Measurements from ENCODE around the gene TXNRD3.

The TXNRD3 gene

GRCh38 chr3:126663750-126664149 lies 8.8 kb upstream of the TXNRD3 start:
- H3K4me1 ChIP-seq (ENCODE audit: control insufficient read depth, insufficient read depth, low read length), result no peaks in the 10 kb centered on the region
- no peak for DNase-seq (ENCODE audit: low read depth, low spot score)
- no peaks in the 10 kb centered on the region for H3K9me3 ChIP-seq (ENCODE audit: control insufficient read depth, insufficient read depth, low read length)
- no peak overlapping the region for H3K4me3 ChIP-seq (ENCODE audit: low read length)
- H3K27ac ChIP-seq (ENCODE audit: low read length), result no peak overlapping the region
- no CpG with 5 or more reads among the region's 8 CpGs for WGBS (ENCODE audit: insufficient coverage, insufficient read length)
- no peaks in the 10 kb centered on the region for H3K27me3 ChIP-seq (ENCODE audit: control insufficient read depth, insufficient read depth, low read length)
- H3K36me3 ChIP-seq (ENCODE audit: control insufficient read depth, insufficient read depth, low read length), result no peaks in the 10 kb centered on the region

- no peak for DNase-seq (ENCODE audit: low read depth, low spot score)
- Histone ChIP-seq H3K4me3 (ENCODE audit: low read length) (no peak overlapping the region), H3K27ac (ENCODE audit: low read length) (no peak overlapping the region), H3K4me1 (ENCODE audit: control insufficient read depth, insufficient read depth, low read length) (no peaks in the 10 kb centered on the region), H3K27me3 (ENCODE audit: control insufficient read depth, insufficient read depth, low read length) (no peaks in the 10 kb centered on the region), H3K9me3 (ENCODE audit: control insufficient read depth, insufficient read depth, low read length) (no peaks in the 10 kb centered on the region), H3K36me3 (ENCODE audit: control insufficient read depth, insufficient read depth, low read length) (no peaks in the 10 kb centered on the region)
- WGBS (ENCODE audit: insufficient coverage, insufficient read length), result no CpG with 5 or more reads among the region's 4 CpGs
Observed at GRCh38 chr3:126663257-126663656, 8.3 kb upstream of the TXNRD3 start.

- no peaks in the 10 kb centered on the region for H3K4me1 ChIP-seq (ENCODE audit: control insufficient read depth, insufficient read depth, low read length)
- no peak for DNase-seq (ENCODE audit: low read depth, low spot score)
- H3K27me3 ChIP-seq (ENCODE audit: control insufficient read depth, insufficient read depth, low read length), result no peaks in the 10 kb centered on the region
- no peak overlapping the region for H3K27ac ChIP-seq (ENCODE audit: low read length)
- no peak overlapping the region for H3K4me3 ChIP-seq (ENCODE audit: low read length)
- no CpG with 5 or more reads among the region's 11 CpGs for WGBS (ENCODE audit: insufficient coverage, insufficient read length)
- no peaks in the 10 kb centered on the region for H3K36me3 ChIP-seq (ENCODE audit: control insufficient read depth, insufficient read depth, low read length)
- H3K9me3 ChIP-seq (ENCODE audit: control insufficient read depth, insufficient read depth, low read length), result no peaks in the 10 kb centered on the region
Observed at GRCh38 chr3:126661532-126662364, 6.8 kb upstream of the TXNRD3 start.

- H3K27me3 ChIP-seq (ENCODE audit: control insufficient read depth, insufficient read depth, low read length), result no peaks in the 10 kb centered on the region
- DNase-seq (ENCODE audit: low read depth, low spot score), result no peak
- H3K4me3 ChIP-seq (ENCODE audit: low read length), result no peak overlapping the region
- no peaks in the 10 kb centered on the region for H3K9me3 ChIP-seq (ENCODE audit: control insufficient read depth, insufficient read depth, low read length)
- no peaks in the 10 kb centered on the region for H3K4me1 ChIP-seq (ENCODE audit: control insufficient read depth, insufficient read depth, low read length)
- no CpG with 5 or more reads among the region's 19 CpGs for WGBS (ENCODE audit: insufficient coverage, insufficient read length)
- H3K36me3 ChIP-seq (ENCODE audit: control insufficient read depth, insufficient read depth, low read length), result no peaks in the 10 kb centered on the region
- no peak overlapping the region for H3K27ac ChIP-seq (ENCODE audit: low read length)
Observed at GRCh38 chr3:126659915-126660886, 5.3 kb upstream of the TXNRD3 start.

- no peaks in the 10 kb centered on the region for H3K4me1 ChIP-seq (ENCODE audit: control insufficient read depth, insufficient read depth, low read length)
- H3K27me3 ChIP-seq (ENCODE audit: control insufficient read depth, insufficient read depth, low read length), result peaks cover 2% of the 10 kb centered on the region; the same call in 1 of the 2 replicates
- no peaks in the 10 kb centered on the region for H3K36me3 ChIP-seq (ENCODE audit: control insufficient read depth, insufficient read depth, low read length)
- no peaks in the 10 kb centered on the region for H3K9me3 ChIP-seq (ENCODE audit: control insufficient read depth, insufficient read depth, low read length)
- WGBS (ENCODE audit: insufficient coverage, insufficient read length), result no CpG with 5 or more reads among the region's 3 CpGs
- no peak overlapping the region for H3K27ac ChIP-seq (ENCODE audit: low read length)
- no peak for DNase-seq (ENCODE audit: low read depth, low spot score)
- H3K4me3 ChIP-seq (ENCODE audit: low read length), result no peak overlapping the region
Observed at GRCh38 chr3:126658584-126658983, 3.7 kb upstream of the TXNRD3 start.

GRCh38 chr3:126657901-126658300 lies 3.0 kb upstream of the TXNRD3 start:
- Histone ChIP-seq H3K27me3 (ENCODE audit: control insufficient read depth, insufficient read depth, low read length) (peaks cover 2% of the 10 kb centered on the region; the same call in 1 of the 2 replicates), H3K27ac (ENCODE audit: low read length) (no peak overlapping the region), H3K9me3 (ENCODE audit: control insufficient read depth, insufficient read depth, low read length) (no peaks in the 10 kb centered on the region), H3K4me3 (ENCODE audit: low read length) (no peak overlapping the region), H3K36me3 (ENCODE audit: control insufficient read depth, insufficient read depth, low read length) (no peaks in the 10 kb centered on the region), H3K4me1 (ENCODE audit: control insufficient read depth, insufficient read depth, low read length) (no peaks in the 10 kb centered on the region)
- no peak for DNase-seq (ENCODE audit: low read depth, low spot score)
- no CpG with 5 or more reads among the region's 2 CpGs for WGBS (ENCODE audit: insufficient coverage, insufficient read length)

- no peak for DNase-seq (ENCODE audit: low read depth, low spot score)
Observed at GRCh38 chr3:126656371-126657134, 1.6 kb upstream of the TXNRD3 start.

GRCh38 chr3:126655887-126656286 lies 963 bp upstream of the TXNRD3 start:
- Histone ChIP-seq H3K27ac (ENCODE audit: low read length) (no peak overlapping the region), H3K4me1 (ENCODE audit: control insufficient read depth, insufficient read depth, low read length) (no peaks in the 10 kb centered on the region), H3K36me3 (ENCODE audit: control insufficient read depth, insufficient read depth, low read length) (no peaks in the 10 kb centered on the region), H3K9me3 (ENCODE audit: control insufficient read depth, insufficient read depth, low read length) (no peaks in the 10 kb centered on the region), H3K27me3 (ENCODE audit: control insufficient read depth, insufficient read depth, low read length) (peaks cover 2% of the 10 kb centered on the region; the same call in 1 of the 2 replicates), H3K4me3 (ENCODE audit: low read length) (no peak overlapping the region)
- WGBS (ENCODE audit: insufficient coverage, insufficient read length), result no CpG with 5 or more reads among the region's 11 CpGs
- no peak for DNase-seq (ENCODE audit: low read depth, low spot score)

More at GRCh38 chr3:126656371-126657134, 1.6 kb upstream of the TXNRD3 start:
- no peaks in the 10 kb centered on the region for H3K9me3 ChIP-seq (ENCODE audit: control insufficient read depth, insufficient read depth, low read length)
- H3K36me3 ChIP-seq (ENCODE audit: control insufficient read depth, insufficient read depth, low read length), result no peaks in the 10 kb centered on the region
- peaks cover 2% of the 10 kb centered on the region; the same call in 1 of the 2 replicates for H3K27me3 ChIP-seq (ENCODE audit: control insufficient read depth, insufficient read depth, low read length)
- no peaks in the 10 kb centered on the region for H3K4me1 ChIP-seq (ENCODE audit: control insufficient read depth, insufficient read depth, low read length)
- H3K27ac ChIP-seq (ENCODE audit: low read length), result no peak overlapping the region
- no CpG with 5 or more reads among the region's 8 CpGs for WGBS (ENCODE audit: insufficient coverage, insufficient read length)
- H3K4me3 ChIP-seq (ENCODE audit: low read length), result no peak overlapping the region

GRCh38 chr3:126649556-126650092 lies 5.3 kb downstream of the TXNRD3 start:
- WGBS (ENCODE audit: insufficient coverage, insufficient read length), result no CpG with 5 or more reads among the region's 2 CpGs
- no peak overlapping the region for H3K27ac ChIP-seq (ENCODE audit: low read length)

More at GRCh38 chr3:126649556-126650092, 5.3 kb downstream of the TXNRD3 start:
- no peaks in the 10 kb centered on the region for H3K4me1 ChIP-seq (ENCODE audit: control insufficient read depth, insufficient read depth, low read length)
- H3K36me3 ChIP-seq (ENCODE audit: control insufficient read depth, insufficient read depth, low read length), result no peaks in the 10 kb centered on the region
- no peak for DNase-seq (ENCODE audit: low read depth, low spot score)
- no peak overlapping the region for H3K4me3 ChIP-seq (ENCODE audit: low read length)
- H3K9me3 ChIP-seq (ENCODE audit: control insufficient read depth, insufficient read depth, low read length), result no peaks in the 10 kb centered on the region
- H3K27me3 ChIP-seq (ENCODE audit: control insufficient read depth, insufficient read depth, low read length), result peaks cover 2% of the 10 kb centered on the region; the same call in 1 of the 2 replicates
